Skeletal muscle tissue (tissue), 4 donors: Measurements from ENCODE around the gene GNG7. TPM values are rescaled to one million over a fixed set of nuclear protein-coding genes. Genes with fewer than 3 reads are reported as not detected.
"Not testable (repeated sequence)": the region's sequence is repeated elsewhere in the genome, so short reads cannot be mapped to it uniquely, and the experiment has no call there.

Experiments
- H3K27ac ChIP-seq: one replicate; pipeline ENCODE4 v1.7.0; 2013; ENCODE audit warnings: mild to moderate bottlenecking, low read depth, low read length, inconsistent platforms
- H3K27me3 ChIP-seq, 3 donors: one replicate each; pipeline ENCODE4 v1.7.0; 2013; ENCODE audit warnings: low read length in 3 of 3; ENCODE audit not compliant: control insufficient read depth in 3 of 3, insufficient read depth in 3 of 3
- H3K36me3 ChIP-seq, 3 donors: one replicate each; pipeline ENCODE4 v1.7.0; 2013; ENCODE audit warnings: low read length in 3 of 3; ENCODE audit not compliant: control insufficient read depth in 3 of 3, insufficient read depth in 3 of 3
- H3K4me1 ChIP-seq, 3 donors: one replicate each; pipeline ENCODE4 v1.7.0; 2013; ENCODE audit warnings: low read length in 3 of 3, mild to moderate bottlenecking in 3 of 3; ENCODE audit not compliant: control insufficient read depth in 3 of 3, insufficient read depth in 3 of 3
- H3K4me3 ChIP-seq, 3 donors: one replicate each; pipeline ENCODE4 v1.7.0; 2013; ENCODE audit warnings: low read length in 3 of 3
- H3K9ac ChIP-seq, 3 donors: one replicate each; pipeline ENCODE4 v1.7.0; 2013; ENCODE audit warnings: low read length in 3 of 3, mild to moderate bottlenecking in 3 of 3, moderate library complexity in 2 of 3, low read depth in 1 of 3
- H3K9me3 ChIP-seq, 3 donors: one replicate each; pipeline ENCODE4 v1.7.0; 2013; ENCODE audit warnings: low read length in 3 of 3; ENCODE audit not compliant: control insufficient read depth in 3 of 3
- total RNA-seq: library from RNA; depleted of rRNA; stranded (reverse); fragments of >200 nt; gene quantifications from one replicate; pipeline ENCODE4 v1.2.3, GENCODE V29; 2014
- donor health status: Osteomylitis.

Gene GNG7
- total RNA-seq, 1 donor from 2014 or later = 1.6 TPM

- Histone ChIP-seq H3K4me3 (no peak overlapping the region), H3K9me3 (no peaks in the 10 kb centered on the region), H3K4me1 (no peaks in the 10 kb centered on the region), H3K36me3 (no peaks in the 10 kb centered on the region), H3K27ac (no peak overlapping the region), H3K9ac (no peak overlapping the region), H3K27me3 (no peaks in the 10 kb centered on the region)
Observed at GRCh38 chr19:2665103-2665502, 37.4 kb downstream of the GNG7 start.

GRCh38 chr19:2663920-2664571 lies 38.4 kb downstream of the GNG7 start:
- no peak overlapping the region for H3K4me3 ChIP-seq
- no peaks in the 10 kb centered on the region for H3K27me3 ChIP-seq
- H3K9me3 ChIP-seq = no peaks in the 10 kb centered on the region
- no peaks in the 10 kb centered on the region for H3K4me1 ChIP-seq
- no peaks in the 10 kb centered on the region for H3K36me3 ChIP-seq
- H3K9ac ChIP-seq = no peak overlapping the region
- H3K27ac ChIP-seq = no peak overlapping the region

GRCh38 chr19:2661615-2662014 lies 40.9 kb downstream of the GNG7 start:
- Histone ChIP-seq H3K27ac (no peak overlapping the region), H3K27me3 (peaks cover 0 to 4% (median 0%) of the 10 kb centered on the region in 3 donors), H3K9ac (no peak overlapping the region), H3K36me3 (no peaks in the 10 kb centered on the region), H3K4me3 (no peak overlapping the region), H3K4me1 (no peaks in the 10 kb centered on the region), H3K9me3 (no peaks in the 10 kb centered on the region)

- peaks cover 0 to 4% (median 0%) of the 10 kb centered on the region in 3 donors for H3K27me3 ChIP-seq
- no peaks in the 10 kb centered on the region for H3K9me3 ChIP-seq
- H3K27ac ChIP-seq = no peak overlapping the region
- peak overlapping the region in 1 of 3 donors; percentile 8 for H3K9ac ChIP-seq
- no peaks in the 10 kb centered on the region for H3K36me3 ChIP-seq
- H3K4me1 ChIP-seq = no peaks in the 10 kb centered on the region
- no peak overlapping the region for H3K4me3 ChIP-seq
Observed at GRCh38 chr19:2659856-2660432, 42.5 kb downstream of the GNG7 start.

GRCh38 chr19:2656533-2656932 lies 46.0 kb downstream of the GNG7 start:
- Histone ChIP-seq H3K9ac (no peak overlapping the region), H3K9me3 (no peaks in the 10 kb centered on the region), H3K27me3 (peaks cover 10 to 16% (median 11%) of the 10 kb centered on the region in 3 donors), H3K27ac (no peak overlapping the region), H3K4me3 (no peak overlapping the region), H3K4me1 (no peaks in the 10 kb centered on the region), H3K36me3 (no peaks in the 10 kb centered on the region)

- no peaks in the 10 kb centered on the region for H3K9me3 ChIP-seq
- no peak overlapping the region for H3K9ac ChIP-seq
- H3K36me3 ChIP-seq = no peaks in the 10 kb centered on the region
- H3K4me1 ChIP-seq = no peaks in the 10 kb centered on the region
- H3K27ac ChIP-seq = no peak overlapping the region
- H3K4me3 ChIP-seq = no peak overlapping the region
- peaks cover 10 to 16% (median 15%) of the 10 kb centered on the region in 3 donors for H3K27me3 ChIP-seq
Observed at GRCh38 chr19:2653710-2654707, 48.5 kb downstream of the GNG7 start.

- Histone ChIP-seq H3K36me3 (no peaks in the 10 kb centered on the region), H3K4me3 (no peak overlapping the region), H3K27ac (no peak overlapping the region), H3K9ac (no peak overlapping the region), H3K27me3 (peaks cover 10 to 16% (median 15%) of the 10 kb centered on the region in 3 donors), H3K4me1 (no peaks in the 10 kb centered on the region), H3K9me3 (peaks cover 0 to 2% (median 0%) of the 10 kb centered on the region in 3 donors)
Observed at GRCh38 chr19:2653218-2653617, 49.3 kb downstream of the GNG7 start.

GRCh38 chr19:2652504-2653099 lies 49.9 kb downstream of the GNG7 start:
- no peak overlapping the region for H3K27ac ChIP-seq

GRCh38 chr19:2651002-2651733 lies 51.3 kb downstream of the GNG7 start:
- H3K9me3 ChIP-seq, H3K36me3 ChIP-seq, H3K4me3 ChIP-seq, H3K4me1 ChIP-seq, H3K27ac ChIP-seq, H3K9ac ChIP-seq: not testable (repeated sequence)
- peaks cover 12 to 19% (median 16%) of the 10 kb centered on the region in 3 donors for H3K27me3 ChIP-seq

More at GRCh38 chr19:2652504-2653099, 49.9 kb downstream of the GNG7 start:
- H3K9me3 ChIP-seq = peaks cover 0 to 2% (median 0%) of the 10 kb centered on the region in 3 donors
- H3K27me3 ChIP-seq = peaks cover 8 to 16% (median 15%) of the 10 kb centered on the region in 3 donors
- no peak overlapping the region for H3K4me3 ChIP-seq
- no peak overlapping the region for H3K9ac ChIP-seq
- H3K4me1 ChIP-seq = no peaks in the 10 kb centered on the region
- no peaks in the 10 kb centered on the region for H3K36me3 ChIP-seq
